ENCODE measurements around the gene ZC3H18.

The ZC3H18 gene

GRCh38 chr16:88671806-88672205 is 101.6 kb downstream of the ZC3H18 start:
- no peak for DNase-seq (ENCODE audit: low read depth in 1 of 2, low spot score in 1 of 2)

- DNase-seq (ENCODE audit: low read depth in 1 of 2, low spot score in 1 of 2): no peak
Measured at GRCh38 chr16:88672776-88673175, 102.6 kb downstream of the ZC3H18 start.

- no peak for DNase-seq (ENCODE audit: low read depth in 1 of 2, low spot score in 1 of 2)
Measured at GRCh38 chr16:88673716-88674379, 103.6 kb downstream of the ZC3H18 start.

GRCh38 chr16:88676502-88677242 is 106.5 kb downstream of the ZC3H18 start:
- DNase-seq (ENCODE audit: low read depth in 1 of 2, low spot score in 1 of 2): no peak

- DNase-seq (ENCODE audit: low read depth in 1 of 2, low spot score in 1 of 2): no peak
Measured at GRCh38 chr16:88677721-88678120, 107.5 kb downstream of the ZC3H18 start.

- no peak for DNase-seq (ENCODE audit: low read depth in 1 of 2, low spot score in 1 of 2)
Measured at GRCh38 chr16:88678224-88678979, 108.2 kb downstream of the ZC3H18 start.

GRCh38 chr16:88680554-88681083 is 110.4 kb downstream of the ZC3H18 start:
- DNase-seq (ENCODE audit: low read depth in 1 of 2, low spot score in 1 of 2): no peak

GRCh38 chr16:88681084-88681680 is 111.0 kb downstream of the ZC3H18 start:
- DNase-seq (ENCODE audit: low read depth in 1 of 2, low spot score in 1 of 2): no peak
